ENCODE data around the gene SLC29A4. TPM values are rescaled to one million over a fixed set of nuclear protein-coding genes. Genes with fewer than 3 reads are reported as not detected.

The SLC29A4 gene
- total and polyA plus RNA-seq, 2 of the 8 experiments (the other 6 are each of a cell fraction or from before 2014, with no cell fraction given), result 6.9 to 15.1 TPM

- TF ChIP-seq CHD7 (IDR thresholded peaks at IDR 0.05; ENCODE audit: insufficient replicate concordance, low read length) (no peak), TCF12 (IDR thresholded peaks at IDR 0.05; ENCODE audit: low read depth, low read length) (no peak), ATF3 (IDR thresholded peaks at IDR 0.05; ENCODE audit: insufficient read depth, low read depth, low read length) (no peak), E2F6 (IDR thresholded peaks at IDR 0.05) (no peak), RBBP5 (IDR thresholded peaks at IDR 0.05; ENCODE audit: borderline replicate concordance, low read depth, low read length) (no peak), CREB1 (IDR thresholded peaks at IDR 0.05) (no peak), TAF7 (optimal IDR thresholded peaks at IDR 0.05; ENCODE audit: borderline replicate concordance, low read depth, low read length) (no peak), MAFK (IDR thresholded peaks at IDR 0.05; ENCODE audit: low read depth, low read length) (no peak), KDM4A (IDR thresholded peaks at IDR 0.05; ENCODE audit: low read depth, low read length, severe bottlenecking) (no peak)
These were observed 6.1 kb upstream of the SLC29A4 start (continued) for GRCh38 chr7:5276611-5277010.
